AML-193 (cell line): ENCODE data around the gene METAP1D.

Experiments
- DNase-seq, 2 experiments: peaks; one replicate each; lab custom pipeline; 2025; lab: John Stamatoyannopoulos, UW

METAP1D gene

GRCh38 chr2:172080641-172081220 lies 81.0 kb downstream of the METAP1D start:
- DNase-seq, result no peak

GRCh38 chr2:172081221-172082022 lies 81.7 kb downstream of the METAP1D start:
- DNase-seq, result no peak

GRCh38 chr2:172082105-172082943 lies 82.6 kb downstream of the METAP1D start:
- no peak for DNase-seq

DNA sequence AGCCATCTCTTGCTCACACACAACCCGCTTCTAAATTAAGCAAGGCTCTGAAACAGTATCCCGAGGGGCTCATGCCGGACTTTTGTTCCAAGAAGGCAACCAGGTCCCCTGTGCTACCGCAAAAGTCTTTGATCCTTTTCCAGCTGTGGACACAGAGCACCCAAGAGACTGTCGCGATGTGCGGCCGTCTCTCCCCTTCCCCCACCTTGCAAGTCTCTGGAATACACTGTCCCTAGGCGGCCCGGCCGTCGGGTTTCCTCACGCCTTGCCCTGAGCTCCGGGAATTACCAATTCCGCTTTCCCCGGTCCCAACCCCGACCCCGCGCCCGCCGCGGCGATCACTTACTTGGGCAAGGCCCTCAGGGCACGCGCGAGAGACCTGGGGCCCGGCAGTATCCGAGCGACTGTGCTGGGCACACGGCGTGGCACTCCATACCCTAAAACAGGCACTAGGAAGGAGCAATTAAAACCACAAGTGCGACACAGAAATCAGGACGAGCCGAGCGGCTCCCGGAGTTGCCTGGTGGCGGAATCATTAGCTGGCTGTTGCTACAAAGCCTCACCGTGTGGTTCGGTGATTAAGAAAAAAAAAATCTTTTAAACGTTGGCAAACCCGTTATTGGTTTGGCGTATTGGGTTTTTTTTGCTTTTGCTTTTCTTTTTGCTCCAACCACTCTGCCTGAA lies 83.3 kb downstream of the METAP1D start:
- no peak for DNase-seq

- DNase-seq, result no peak
These were observed 84.1 kb downstream of the METAP1D start for GRCh38 chr2:172083628-172084394.

DNA sequence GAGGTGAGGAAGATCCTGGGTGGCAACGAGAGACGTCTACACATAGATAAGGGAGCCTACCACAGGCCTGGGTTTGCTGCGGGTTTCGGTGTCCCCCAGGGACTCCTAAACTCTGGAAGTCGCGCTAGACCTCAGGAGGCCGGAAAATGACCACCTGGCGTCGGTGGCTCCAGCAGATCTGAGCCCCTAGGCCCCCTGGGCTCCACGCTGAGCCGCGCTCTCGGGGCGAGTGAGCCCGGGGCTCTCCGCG lies 84.6 kb downstream of the METAP1D start:
- DNase-seq, result no peak

DNA sequence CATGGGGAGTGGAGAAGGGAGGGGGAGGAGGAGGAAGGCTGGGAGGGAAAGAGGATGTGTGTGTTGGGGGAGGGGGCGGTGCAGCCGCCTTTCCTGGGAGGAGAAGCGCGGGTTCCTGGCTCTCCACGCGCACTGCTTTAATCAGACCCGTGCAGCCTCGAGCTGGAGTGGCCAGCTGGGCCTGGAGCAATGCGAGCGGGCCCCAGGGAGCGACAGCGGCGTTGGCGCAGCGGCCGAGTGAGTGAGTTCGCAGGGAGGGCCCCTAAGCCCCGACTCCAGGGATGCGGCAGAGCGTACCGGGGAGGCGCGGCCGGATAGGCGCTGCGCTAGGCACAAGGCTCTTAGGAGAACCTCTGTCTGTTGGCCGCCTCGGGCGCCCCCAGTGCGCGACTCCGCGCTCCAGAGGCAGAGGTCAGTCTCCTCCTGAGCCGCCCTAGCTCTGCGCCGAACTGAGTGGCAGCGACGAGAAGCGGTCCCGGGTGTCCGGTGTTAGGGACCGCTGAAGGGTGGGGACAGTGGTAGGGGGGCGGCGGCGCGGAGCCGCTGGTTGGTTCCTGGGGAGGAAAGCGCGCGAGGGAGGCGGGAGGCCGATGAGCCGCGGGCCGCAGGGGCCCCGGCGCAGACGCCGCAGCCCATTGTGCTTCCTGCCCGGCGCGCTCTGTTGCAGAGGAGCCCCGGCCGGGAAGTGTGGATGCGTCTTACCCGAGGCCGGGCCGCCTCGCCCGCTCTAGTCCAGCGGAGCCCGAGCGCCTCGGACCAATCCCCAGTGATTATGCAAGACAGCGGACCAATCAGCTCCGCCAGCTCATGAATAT lies 85.1 kb downstream of the METAP1D start:
- DNase-seq, result peak; percentile 67 to 68

- DNase-seq, result no peak
These were observed 85.9 kb downstream of the METAP1D start, which contains the start of gene DLX1 for GRCh38 chr2:172085460-172086159. Gene DLX1 (plus strand): TSS chr2:172085507. CDS start chr2:172085678, 171 bp downstream.

- DNase-seq, result no peak
These were observed 86.8 kb downstream of the METAP1D start for GRCh38 chr2:172086241-172087206.

DNA sequence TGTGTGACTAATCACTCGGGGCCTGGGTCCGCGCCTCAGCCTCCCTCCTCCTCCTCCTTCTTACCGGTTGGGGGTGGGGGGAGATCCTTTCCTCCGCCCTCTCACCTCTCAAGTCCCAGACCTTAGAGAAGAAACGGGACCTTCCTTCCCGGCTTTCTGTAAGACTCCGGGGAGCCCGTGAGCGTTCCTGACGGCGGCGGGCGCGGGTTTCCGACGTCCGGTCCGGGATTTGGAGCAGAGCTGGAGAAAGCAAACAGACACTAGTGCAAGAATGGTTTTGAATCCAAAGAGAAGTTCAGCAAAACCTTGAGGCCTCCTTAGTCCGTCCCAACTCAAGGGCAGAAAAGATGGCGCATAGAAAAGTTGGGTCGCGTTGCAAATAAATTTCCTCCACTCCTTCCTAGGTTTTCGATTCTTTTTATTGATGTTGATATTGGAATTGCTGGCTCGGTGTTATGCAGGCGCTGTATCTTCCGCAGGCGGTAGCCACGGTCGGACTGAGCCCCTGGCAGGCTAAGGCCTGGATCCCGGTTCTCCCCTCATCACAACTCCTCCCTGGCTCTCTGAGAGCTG lies 87.5 kb downstream of the METAP1D start:
- no peak for DNase-seq

DNA sequence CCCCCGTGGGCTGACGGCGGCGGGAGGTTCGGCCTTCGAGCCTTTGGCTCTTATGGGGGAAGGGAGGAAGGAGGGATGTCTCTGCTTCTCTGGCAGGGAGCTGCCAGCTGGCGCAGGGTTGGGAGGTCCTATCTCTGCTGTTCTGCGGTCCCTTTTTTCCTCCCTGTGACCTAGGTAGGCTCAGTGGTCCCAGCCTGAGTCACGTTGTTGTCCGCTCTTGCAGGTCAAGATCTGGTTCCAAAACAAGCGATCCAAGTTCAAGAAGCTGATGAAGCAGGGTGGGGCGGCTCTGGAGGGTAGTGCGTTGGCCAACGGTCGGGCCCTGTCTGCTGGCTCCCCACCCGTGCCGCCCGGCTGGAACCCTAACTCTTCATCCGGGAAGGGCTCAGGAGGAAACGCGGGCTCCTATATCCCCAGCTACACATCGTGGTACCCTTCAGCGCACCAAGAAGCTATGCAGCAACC lies 88.1 kb downstream of the METAP1D start:
- no peak for DNase-seq

DNA sequence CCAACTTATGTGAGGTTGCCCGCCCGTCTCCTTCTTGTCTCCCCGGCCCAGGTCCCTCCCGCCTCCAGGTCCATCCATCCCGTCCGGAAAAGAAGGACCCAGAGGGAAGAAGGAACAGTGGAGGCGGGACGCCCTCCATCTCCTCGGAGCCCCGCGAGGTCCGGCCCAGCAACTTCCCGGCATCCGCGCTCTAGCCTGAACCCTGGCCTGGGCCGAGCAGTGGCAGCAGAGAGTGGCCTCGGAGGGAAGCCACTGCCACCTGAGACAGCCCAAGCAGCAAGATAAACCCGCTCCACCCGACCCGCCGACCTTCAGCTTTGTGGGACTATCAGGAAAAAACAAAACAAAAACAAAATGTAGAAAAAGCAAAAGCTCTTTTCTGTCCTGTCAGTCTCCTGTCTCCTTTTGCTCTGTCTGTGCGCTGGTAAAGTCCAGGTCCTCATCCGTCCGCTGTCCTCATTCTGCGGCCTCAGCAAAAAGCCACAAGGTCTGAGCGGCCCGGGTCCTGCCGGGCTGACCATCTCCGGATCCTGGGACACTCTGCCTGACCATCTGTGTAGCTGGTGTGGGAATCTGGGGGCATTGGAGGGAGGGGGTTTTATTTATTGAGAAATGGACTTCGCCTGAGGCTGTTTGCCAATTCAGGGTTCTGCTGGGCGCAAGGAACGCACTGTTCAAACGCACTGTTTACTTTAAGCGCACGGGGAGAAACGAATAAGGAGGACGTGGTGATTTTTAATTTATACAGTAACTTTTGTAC lies 88.7 kb downstream of the METAP1D start:
- no peak for DNase-seq

DNA sequence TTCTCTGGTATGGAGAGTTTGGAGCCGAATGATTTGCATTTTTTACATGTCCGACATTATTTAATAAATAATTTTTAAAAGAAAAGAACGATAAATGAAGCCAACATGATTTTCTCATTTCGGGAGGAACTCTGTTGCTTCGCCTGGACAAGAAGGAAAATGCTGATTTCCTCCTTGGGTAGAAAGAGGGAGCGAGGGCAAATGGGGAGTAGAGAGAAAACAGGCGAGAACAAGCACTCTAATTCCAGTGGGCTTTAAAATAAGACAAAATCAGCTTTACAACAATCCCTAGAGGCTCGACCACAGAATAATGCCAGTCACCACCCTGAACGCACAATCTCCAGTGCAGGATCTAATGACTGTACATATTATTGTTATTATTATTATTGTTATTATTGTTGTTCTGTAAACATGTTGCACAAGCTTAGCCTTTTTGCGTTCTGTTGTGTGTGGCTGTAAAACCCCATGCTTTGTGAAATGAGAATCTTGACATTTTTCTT lies 89.3 kb downstream of the METAP1D start:
- no peak for DNase-seq

GRCh38 chr2:172089633-172090032 lies 89.9 kb downstream of the METAP1D start:
- no peak for DNase-seq

DNA sequence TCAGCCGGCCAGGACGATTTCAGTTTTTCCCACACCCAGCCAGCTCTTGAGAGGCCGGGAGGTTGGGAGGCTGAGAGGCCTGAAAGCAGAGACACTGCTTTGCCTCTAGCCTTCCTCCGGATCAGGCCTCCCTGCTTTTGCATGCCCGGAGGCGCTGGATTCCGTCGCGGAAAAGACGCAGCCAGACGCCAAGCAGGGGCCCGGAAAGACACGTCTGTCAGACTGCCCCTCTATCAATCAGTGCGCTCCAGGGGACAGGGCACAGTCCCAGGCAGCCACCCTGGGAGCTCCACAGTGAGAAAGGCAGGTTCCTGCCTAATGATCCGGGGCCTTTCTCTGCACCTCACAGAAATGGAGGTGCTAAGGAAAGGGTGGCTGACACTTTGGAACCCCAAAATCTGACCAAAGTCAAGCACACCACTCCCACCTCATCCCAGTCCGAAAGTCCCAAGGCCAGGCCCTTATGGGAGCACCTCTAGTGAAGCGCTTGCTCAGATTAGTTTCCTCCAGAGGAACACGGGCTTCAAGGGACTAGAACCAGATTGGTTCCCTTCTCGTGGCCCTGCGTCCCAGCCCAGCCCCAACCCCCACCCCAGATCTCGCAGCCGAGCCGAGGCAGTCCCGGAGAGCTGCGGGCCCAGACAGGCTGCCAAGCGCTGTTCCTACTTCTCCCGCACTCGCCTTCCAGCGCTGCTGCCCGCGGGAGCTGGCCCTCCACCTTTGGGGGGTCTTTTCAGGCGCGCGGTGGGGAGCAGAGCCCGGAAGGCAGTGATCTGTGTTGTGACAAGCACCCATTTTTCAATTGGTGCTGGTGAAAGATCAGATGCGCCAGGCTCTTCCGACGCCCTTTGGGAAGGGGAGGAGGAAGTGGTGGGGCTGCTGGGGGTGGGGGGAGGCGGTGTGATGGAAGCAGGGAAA lies 90.5 kb downstream of the METAP1D start:
- DNase-seq, result no peak

- no peak for DNase-seq
These were observed 91.4 kb downstream of the METAP1D start for GRCh38 chr2:172091000-172091641.
